ENCODE results near the gene RBM48. TPM values are rescaled to one million over a fixed set of nuclear protein-coding genes. Genes with fewer than 3 reads are reported as not detected.

Gene RBM48
- total and polyA plus RNA-seq, 9 of the 15 experiments (the other 6 are each of a cell fraction or from before 2014, with no cell fraction given) = 9.9 to 35.1 (median 16.3) TPM

GRCh38 chr7:92586841-92587240, 58.2 kb downstream of the RBM48 start:
- ChIA-PET POLR2A (no interaction called here), CTCF (ENCODE audit: low intra/inter-chr PET ratio) (no interaction called here)
- no peaks in the 10 kb centered on the region for H3K9me1 ChIP-seq (ENCODE audit: control insufficient read depth, insufficient read depth, low read length)
- DNase-seq (ENCODE audit: extremely low read depth in 1 of 4, low spot score in 3 of 4) (no peak), FAIRE-seq (no peak), ATAC-seq (no peak)
- peaks cover 41% of the 10 kb centered on the region; the same call in 1 of the 3 replicates for H3K36me3 ChIP-seq (ENCODE audit: control insufficient read depth, insufficient read depth, low read length)
- peaks cover 16 to 21% of the 10 kb centered on the region in 2 experiments; a peak in 4 of 5 replicates for H3K4me1 ChIP-seq (replicated peaks in 1 of 2; ENCODE audit: control insufficient read depth in 2 of 2, insufficient read depth in 2 of 2, low read length in 2 of 2)
- peak overlapping the region; percentile 19; the same call in 1 of the 3 replicates for H3K27ac ChIP-seq (ENCODE audit: extremely low read depth, low read depth, low read length)
- H3K4me3 ChIP-seq = no peak overlapping the region
- TF ChIP-seq TCF7L2 (IDR thresholded peaks at IDR 0.05; ENCODE audit: low read depth, low read length) = no peak
- TF ChIP-seq TAF15 (IDR thresholded peaks at IDR 0.05; ENCODE audit: low read depth, low read length) = no peak
- TF ChIP-seq RBBP5 (IDR thresholded peaks at IDR 0.05; ENCODE audit: borderline replicate concordance, insufficient read depth, low read length, poor library complexity, severe bottlenecking) = no peak
- no peak for TF ChIP-seq ZNF57 (CRISPR knock-in tag; IDR thresholded peaks at IDR 0.05)
- TF ChIP-seq NFYB (IDR thresholded peaks at IDR 0.05; ENCODE audit: extremely low read depth, insufficient read length) = no peak
- TF ChIP-seq, protein P1, sequence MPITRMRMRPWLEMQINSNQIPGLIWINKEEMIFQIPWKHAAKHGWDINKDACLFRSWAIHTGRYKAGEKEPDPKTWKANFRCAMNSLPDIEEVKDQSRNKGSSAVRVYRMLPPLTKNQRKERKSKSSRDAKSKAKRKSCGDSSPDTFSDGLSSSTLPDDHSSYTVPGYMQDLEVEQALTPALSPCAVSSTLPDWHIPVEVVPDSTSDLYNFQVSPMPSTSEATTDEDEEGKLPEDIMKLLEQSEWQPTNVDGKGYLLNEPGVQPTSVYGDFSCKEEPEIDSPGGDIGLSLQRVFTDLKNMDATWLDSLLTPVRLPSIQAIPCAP (CRISPR knock-in tag; IDR thresholded peaks at IDR 0.05; ENCODE audit: borderline replicate concordance) = no peak
- no peak for TF ChIP-seq ZBTB7A (IDR thresholded peaks at IDR 0.05; ENCODE audit: borderline replicate concordance, control insufficient read depth, low read depth, low read length)
- no peak for TF ChIP-seq ESRRA (IDR thresholded peaks at IDR 0.05; ENCODE audit: borderline replicate concordance, low read depth)
- TF ChIP-seq HIVEP1 (CRISPR knock-in tag; IDR thresholded peaks at IDR 0.05) = no peak
- no peak for TF ChIP-seq KAT2B (IDR thresholded peaks at IDR 0.05; ENCODE audit: low read depth, low read length)
- no peak for TF ChIP-seq MIER1 (IDR thresholded peaks at IDR 0.05; ENCODE audit: low read depth)
- TF ChIP-seq XRCC4 (IDR thresholded peaks at IDR 0.05; ENCODE audit: extremely low read depth, insufficient read depth, insufficient read length) = no peak
- no peak for TF ChIP-seq FOXA3 (CRISPR knock-in tag; conservative IDR thresholded peaks at IDR 0.05 in 1 of 2, IDR thresholded peaks at IDR 0.05 in 1 of 2)
- TF ChIP-seq, protein P2, sequence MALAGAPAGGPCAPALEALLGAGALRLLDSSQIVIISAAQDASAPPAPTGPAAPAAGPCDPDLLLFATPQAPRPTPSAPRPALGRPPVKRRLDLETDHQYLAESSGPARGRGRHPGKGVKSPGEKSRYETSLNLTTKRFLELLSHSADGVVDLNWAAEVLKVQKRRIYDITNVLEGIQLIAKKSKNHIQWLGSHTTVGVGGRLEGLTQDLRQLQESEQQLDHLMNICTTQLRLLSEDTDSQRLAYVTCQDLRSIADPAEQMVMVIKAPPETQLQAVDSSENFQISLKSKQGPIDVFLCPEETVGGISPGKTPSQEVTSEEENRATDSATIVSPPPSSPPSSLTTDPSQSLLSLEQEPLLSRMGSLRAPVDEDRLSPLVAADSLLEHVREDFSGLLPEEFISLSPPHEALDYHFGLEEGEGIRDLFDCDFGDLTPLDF (CRISPR knock-in tag; IDR thresholded peaks at IDR 0.05) = no peak
- TF ChIP-seq, protein P3, sequence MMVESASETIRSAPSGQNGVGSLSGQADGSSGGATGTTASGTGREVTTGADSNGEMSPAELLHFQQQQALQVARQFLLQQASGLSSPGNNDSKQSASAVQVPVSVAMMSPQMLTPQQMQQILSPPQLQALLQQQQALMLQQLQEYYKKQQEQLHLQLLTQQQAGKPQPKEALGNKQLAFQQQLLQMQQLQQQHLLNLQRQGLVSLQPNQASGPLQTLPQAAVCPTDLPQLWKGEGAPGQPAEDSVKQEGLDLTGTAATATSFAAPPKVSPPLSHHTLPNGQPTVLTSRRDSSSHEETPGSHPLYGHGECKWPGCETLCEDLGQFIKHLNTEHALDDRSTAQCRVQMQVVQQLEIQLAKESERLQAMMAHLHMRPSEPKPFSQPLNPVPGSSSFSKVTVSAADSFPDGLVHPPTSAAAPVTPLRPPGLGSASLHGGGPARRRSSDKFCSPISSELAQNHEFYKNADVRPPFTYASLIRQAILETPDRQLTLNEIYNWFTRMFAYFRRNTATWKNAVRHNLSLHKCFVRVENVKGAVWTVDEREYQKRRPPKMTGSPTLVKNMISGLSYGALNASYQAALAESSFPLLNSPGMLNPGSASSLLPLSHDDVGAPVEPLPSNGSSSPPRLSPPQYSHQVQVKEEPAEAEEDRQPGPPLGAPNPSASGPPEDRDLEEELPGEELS (CRISPR knock-in tag; IDR thresholded peaks at IDR 0.05; ENCODE audit: borderline replicate concordance) = no peak
- TF ChIP-seq ZNF436 (CRISPR knock-in tag; IDR thresholded peaks at IDR 0.05) = no peak
- TF ChIP-seq ZNF778 (CRISPR knock-in tag; IDR thresholded peaks at IDR 0.05) = no peak
- no peak for TF ChIP-seq SIRT6 (IDR thresholded peaks at IDR 0.05; ENCODE audit: low read depth, low read length)
- H3K9me3 ChIP-seq (replicated peaks; ENCODE audit: control insufficient read depth, insufficient read depth, low read depth, low read length) = no peaks in the 10 kb centered on the region
- no peaks in the 10 kb centered on the region for H3K27me3 ChIP-seq (ENCODE audit: control insufficient read depth in 2 of 2, insufficient read depth in 2 of 2, low read length in 2 of 2)
- BruUV-seq (replicated peaks) = no TSS peak
- H3K79me2 ChIP-seq (ENCODE audit: control insufficient read depth, insufficient read depth, low read length) = peaks cover 82% of the 10 kb centered on the region
- no peak overlapping the region for H2AFZ ChIP-seq (ENCODE audit: low read depth, low read length)
- WGBS (ENCODE audit: insufficient coverage, low coverage, missing lambda C conversion rate) = 53% methylated on average over 4 of the region's 4 CpGs
- in situ Hi-C loops (cut with MboI) = no loop called here
- no peak overlapping the region for H3K4me2 ChIP-seq (ENCODE audit: insufficient read depth, low read length)
- H4K20me1 ChIP-seq (replicated peaks; ENCODE audit: control insufficient read depth, insufficient read depth, low read length) = peaks cover 21% of the 10 kb centered on the region
- H3K9ac ChIP-seq (ENCODE audit: insufficient read depth in 1 of 2, low read depth in 2 of 2, low read length in 2 of 2) = no peak overlapping the region
- intact Hi-C loops (cut with micrococcal nuclease) = no loop called here
